ENCODE results near the gene KRTAP10-2. TPM values are rescaled to one million over a fixed set of nuclear protein-coding genes. Genes with fewer than 3 reads are reported as not detected.

Gene KRTAP10-2
- total and polyA plus RNA-seq, 11 donors, result not detected

GRCh38 chr21:44590311-44590721, 39.0 kb upstream of the KRTAP10-2 start:
- TF ChIP-seq CTCF (IDR thresholded peaks at IDR 0.05), result no peak
- no peak for TF ChIP-seq POLR2A (IDR thresholded peaks at IDR 0.05)
- Histone ChIP-seq H3K4me1 (peaks cover 0 to 9% (median 0%) of the 10 kb centered on the region in 12 donors), H3K27ac (no peak overlapping the region), H3K36me3 (no peaks in the 10 kb centered on the region), H3K27me3 (peaks cover 0 to 27% (median 0%) of the 10 kb centered on the region in 9 donors), H3K4me3 (no peak overlapping the region), H3K9me3 (peaks cover 0 to 3% (median 0%) of the 10 kb centered on the region in 12 donors)
- ATAC-seq (no peak), DNase-seq (peak in 1 of 5 donors; percentile 22)
- intact Hi-C loops (cut with DNase I), result no loop called here
- WGBS, 4 donors, result 76 to 86% (median 80%) methylated on average over 1 to 10 of the region's 10 CpGs

GRCh38 chr21:44589586-44590305, 38.4 kb upstream of the KRTAP10-2 start:
- TF ChIP-seq CTCF (IDR thresholded peaks at IDR 0.05) (no peak), POLR2A (IDR thresholded peaks at IDR 0.05) (no peak)
- Histone ChIP-seq H3K27me3 (peaks cover 0 to 30% (median 0%) of the 10 kb centered on the region in 9 donors), H3K4me3 (no peak overlapping the region), H3K4me1 (peaks cover 0 to 9% (median 0%) of the 10 kb centered on the region in 12 donors), H3K9me3 (peaks cover 0 to 3% (median 0%) of the 10 kb centered on the region in 12 donors), H3K27ac (no peak overlapping the region), H3K36me3 (no peaks in the 10 kb centered on the region)
- intact Hi-C loops (cut with DNase I), result no loop called here
- DNase-seq, result no peak
- WGBS, 4 donors, result 70 to 81% (median 77%) methylated on average over 20 to 24 of the region's 24 CpGs
- ATAC-seq, result peak in 1 of 4 donors; percentile 29

DNA sequence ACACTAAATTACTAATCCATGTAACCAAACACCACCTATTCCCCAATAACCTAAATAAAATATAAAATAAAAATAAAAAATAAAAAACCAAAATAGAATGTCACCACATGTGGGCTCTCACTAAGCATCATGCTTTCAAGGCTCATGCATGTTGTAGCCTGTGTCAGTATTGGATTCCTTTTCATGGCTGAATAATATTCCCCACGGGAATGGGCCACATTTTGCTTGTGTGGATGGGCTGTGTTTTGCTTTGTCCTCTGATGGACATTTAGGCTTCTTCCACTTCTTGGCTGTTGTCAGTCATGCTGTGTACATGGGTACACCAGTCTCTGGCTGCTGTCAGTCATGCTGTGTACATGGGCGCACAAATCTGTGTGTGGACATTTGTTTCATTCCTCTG, 37.8 kb upstream of the KRTAP10-2 start:
- intact Hi-C loops (cut with DNase I), result no loop called here
- Histone ChIP-seq H3K27ac (no peak overlapping the region), H3K4me1 (peaks cover 0 to 9% (median 0%) of the 10 kb centered on the region in 12 donors), H3K4me3 (no peak overlapping the region), H3K27me3 (peaks cover 0 to 30% (median 0%) of the 10 kb centered on the region in 9 donors), H3K36me3 (no peaks in the 10 kb centered on the region), H3K9me3 (peaks cover 0 to 3% (median 0%) of the 10 kb centered on the region in 12 donors)
- no peak for ATAC-seq
- TF ChIP-seq POLR2A (IDR thresholded peaks at IDR 0.05) (no peak), CTCF (IDR thresholded peaks at IDR 0.05) (no peak)
- 85 to 100% (median 93%) methylated on average over 2 of the region's 2 CpGs for WGBS, 4 donors
- DNase-seq, result no peak

GRCh38 chr21:44585892-44586291, 34.6 kb upstream of the KRTAP10-2 start:
- no peak for TF ChIP-seq CTCF (IDR thresholded peaks at IDR 0.05)
- no peak for TF ChIP-seq POLR2A (IDR thresholded peaks at IDR 0.05)
- no peaks in the 10 kb centered on the region for H3K4me1 ChIP-seq
- no peak overlapping the region for H3K4me3 ChIP-seq
- ATAC-seq (no peak), DNase-seq (no peak)
- WGBS, 4 donors, result 70 to 83% (median 79%) methylated on average over 3 of the region's 3 CpGs
- no peak overlapping the region for H3K27ac ChIP-seq
- intact Hi-C loops (cut with DNase I), result no loop called here
- H3K36me3 ChIP-seq, result no peaks in the 10 kb centered on the region
- H3K9me3 ChIP-seq, result peaks cover 0 to 15% (median 4%) of the 10 kb centered on the region in 12 donors
- peaks cover 0 to 42% (median 0%) of the 10 kb centered on the region in 9 donors for H3K27me3 ChIP-seq

Data from heart left ventricle (tissue), 16 donors.